D721Med (cell line): Measurements from ENCODE around the gene ITGAE.
"Not testable (repeated sequence)": the region's sequence is repeated elsewhere in the genome, so short reads cannot be mapped to it uniquely, and the experiment has no call there.

Experiments
- DNase-seq: peaks from one replicate; pipeline ENCODE4 v3.0.0; 2011; ENCODE audit warnings: low spot score; ENCODE audit not compliant: insufficient read length
- FAIRE-seq: peaks from 2 replicates; lab custom pipeline; 2011; peaks lifted over from hg19 to GRCh38; lab: Jason Lieb, UNC
- CTCF ChIP-seq: IDR thresholded peaks from 2 replicates; pipeline ENCODE4 v1.5.1; 2012; ENCODE audit warnings: mild to moderate bottlenecking, control low read depth; ENCODE audit not compliant: insufficient read depth; ENCODE audit errors: missing control alignments

ITGAE gene

DNA sequence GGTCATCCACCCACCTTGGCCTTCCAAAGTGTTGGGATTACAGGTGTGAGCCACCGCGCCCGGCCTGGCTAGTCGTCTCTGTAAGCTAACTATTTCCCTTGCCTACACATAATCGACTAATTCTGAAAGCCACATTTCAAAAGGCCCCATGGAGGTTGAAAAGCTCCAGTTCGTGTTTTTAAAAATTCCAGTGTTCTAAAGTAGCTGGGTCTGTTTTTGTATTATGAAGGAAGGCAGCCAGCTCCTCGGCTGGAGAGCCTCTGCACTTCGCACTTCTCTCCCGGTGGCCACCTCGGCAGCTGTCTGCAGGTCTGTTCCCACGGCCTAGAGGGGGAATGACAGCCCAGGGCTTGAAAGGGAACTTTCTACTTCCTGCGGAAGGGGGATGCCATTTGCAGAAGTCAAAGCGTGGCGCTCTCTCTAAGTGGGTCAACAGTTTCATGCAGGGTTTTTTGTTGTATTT is 60.3 kb downstream of the ITGAE start:
- DNase-seq (no peak), FAIRE-seq (no peak)
- TF ChIP-seq CTCF = no peak

GRCh38 chr17:3739422-3740124 is 61.4 kb downstream of the ITGAE start:
- DNase-seq (no peak), FAIRE-seq (no peak)
- TF ChIP-seq CTCF = no peak

GRCh38 chr17:3738562-3739295 is 62.3 kb downstream of the ITGAE start:
- TF ChIP-seq CTCF = no peak
- FAIRE-seq (no peak), DNase-seq (no peak)

- no peak for TF ChIP-seq CTCF
- FAIRE-seq (no peak), DNase-seq (no peak)
Measured at GRCh38 chr17:3735515-3735914, 65.5 kb downstream of the ITGAE start.

- DNase-seq, FAIRE-seq: not testable (repeated sequence)
Measured at GRCh38 chr17:3734911-3735276, 66.1 kb downstream of the ITGAE start.

- TF ChIP-seq CTCF = no peak
- no peak for FAIRE-seq
- DNase-seq = no peak
Measured at GRCh38 chr17:3732210-3732621, 68.8 kb downstream of the ITGAE start.

- no peak for TF ChIP-seq CTCF
- DNase-seq = no peak
- no peak for FAIRE-seq
Measured at GRCh38 chr17:3730881-3731429, 70.0 kb downstream of the ITGAE start.
